Measurements from ENCODE around the gene POLR1C. TPM values are rescaled to one million over a fixed set of nuclear protein-coding genes. Genes with fewer than 3 reads are reported as not detected.
"Not testable (repeated sequence)": the region's sequence is repeated elsewhere in the genome, so short reads cannot be mapped to it uniquely, and the experiment has no call there.

POLR1C gene
- total RNA-seq, 2 experiments from 2014 or later, result 47.5 to 50.1 TPM

DNA sequence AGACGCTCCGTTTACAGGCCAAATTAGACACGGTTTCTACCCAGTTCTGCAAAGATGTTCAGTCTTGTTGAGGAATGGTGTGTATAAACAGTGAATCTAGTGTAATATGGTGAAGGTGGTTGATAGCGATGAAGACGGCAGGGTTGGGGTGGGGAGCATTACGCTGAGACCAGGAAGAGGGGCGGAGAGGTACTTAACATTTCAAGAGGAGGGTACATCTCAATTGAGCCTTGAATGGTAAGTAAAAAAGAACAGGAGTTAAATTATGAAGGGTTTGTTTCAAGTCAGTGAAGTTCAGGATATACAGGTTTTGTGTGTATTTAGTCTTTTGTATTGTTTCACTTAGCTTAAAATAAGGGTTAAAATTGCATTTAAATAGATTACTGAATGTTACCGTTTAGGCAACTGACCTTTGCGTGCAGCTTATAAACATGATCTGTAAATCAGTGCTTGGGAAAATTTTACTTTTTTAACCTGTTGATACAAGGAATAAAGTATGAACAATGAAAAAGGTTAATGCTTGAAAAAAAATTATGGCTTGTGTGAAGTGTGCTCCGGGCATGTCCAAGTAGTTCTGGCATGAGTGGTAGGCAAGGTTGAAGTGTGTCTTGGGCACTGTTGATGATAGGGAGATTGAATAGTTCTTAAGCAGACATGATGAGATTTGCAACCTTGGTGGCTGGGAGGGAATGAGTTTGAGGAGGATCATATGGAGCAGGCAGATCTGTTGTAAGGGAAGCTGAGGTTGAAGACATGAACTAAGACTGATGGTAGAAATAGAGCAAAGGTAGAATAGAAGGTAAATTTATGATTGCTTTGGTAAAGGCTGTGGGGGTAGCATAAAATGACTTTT is 842 bp downstream of the POLR1C start:
- Mint-ChIP-seq H3K27me3 (ENCODE audit: low read depth) (no peaks in the 10 kb centered on the region), H3K4me3 (no peak overlapping the region), H3K36me3 (ENCODE audit: low read depth) (peaks cover 17% of the 10 kb centered on the region), H3K27ac (no peak overlapping the region), H3K4me1 (ENCODE audit: low read depth) (peaks cover 28% of the 10 kb centered on the region), H3K9me3 (no peaks in the 10 kb centered on the region)
- CTCF ChIA-PET, result interaction anchor here (0.6 to 3.3 kb wide), 2 partner anchors 11 to 583 kb away, joined by 5 to 24 read pairs; no protein-coding TSS in a partner anchor
- intact Hi-C loops (cut with micrococcal nuclease), result loop anchor here (1.0 to 5.0 kb wide), 10 partner anchors 59 to 609 kb away; partner anchors contain the start of genes ABCC10, CNPY3, GTPBP2 and KLC4
- no peak for DNase-seq

DNA sequence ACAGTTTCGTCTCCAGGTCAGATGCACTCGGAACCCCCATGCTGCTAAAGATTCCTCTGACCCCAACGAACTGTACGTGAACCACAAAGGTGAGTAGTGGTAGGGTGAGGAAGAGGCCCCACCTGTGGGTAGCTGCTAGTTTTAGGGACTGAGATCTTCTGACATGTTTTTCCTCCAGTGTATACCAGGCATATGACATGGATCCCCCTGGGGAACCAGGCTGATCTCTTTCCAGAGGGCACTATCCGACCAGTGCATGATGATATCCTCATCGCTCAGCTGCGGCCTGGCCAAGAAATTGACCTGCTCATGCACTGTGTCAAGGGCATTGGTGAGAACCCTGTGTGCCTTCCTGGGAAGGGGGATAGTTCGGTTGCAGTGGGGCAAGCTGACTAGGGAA is 3.2 kb downstream of the POLR1C start:
- Mint-ChIP-seq H3K27ac (peak overlapping the region; percentile 70), H3K4me1 (ENCODE audit: low read depth) (peaks cover 15% of the 10 kb centered on the region), H3K4me3 (no peak overlapping the region), H3K36me3 (ENCODE audit: low read depth) (peaks cover 26% of the 10 kb centered on the region), H3K9me3 (no peaks in the 10 kb centered on the region), H3K27me3 (ENCODE audit: low read depth) (no peaks in the 10 kb centered on the region)
- intact Hi-C loops (cut with micrococcal nuclease), result no loop called here
- no peak for DNase-seq
- CTCF ChIA-PET, result no interaction called here

DNA sequence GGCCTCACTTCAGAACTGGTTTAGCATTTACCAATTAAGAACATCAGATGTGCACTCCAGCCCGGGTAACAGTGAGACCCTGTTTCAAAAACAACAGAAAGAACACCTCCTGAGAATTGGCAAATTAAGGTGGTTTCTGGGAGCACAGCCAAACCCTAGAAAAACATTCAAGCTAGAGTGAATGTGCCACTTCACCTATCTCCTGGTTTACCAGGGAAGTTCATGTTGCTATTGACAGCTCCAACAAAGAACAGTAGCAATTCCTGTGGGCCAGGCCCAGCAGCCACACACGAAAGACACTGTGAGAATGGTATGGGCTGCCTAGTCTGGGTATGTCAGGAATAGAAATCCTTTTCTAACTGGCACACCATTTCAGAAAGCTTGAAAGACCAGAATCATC is 4.9 kb downstream of the POLR1C start:
- Mint-ChIP-seq H3K9me3 (no peaks in the 10 kb centered on the region), H3K27ac (peak overlapping the region; percentile 14), H3K4me3 (no peak overlapping the region), H3K4me1 (ENCODE audit: low read depth) (peaks cover 3% of the 10 kb centered on the region), H3K36me3 (ENCODE audit: low read depth) (peaks cover 37% of the 10 kb centered on the region), H3K27me3 (ENCODE audit: low read depth) (no peaks in the 10 kb centered on the region)
- CTCF ChIA-PET, result interaction anchor here (0.7 to 1.9 kb wide), 3 partner anchors 14 to 48 kb away, joined by 3 to 9 read pairs (median 3); no protein-coding TSS in a partner anchor
- intact Hi-C loops (cut with micrococcal nuclease), result no loop called here
- DNase-seq, result no peak

DNA sequence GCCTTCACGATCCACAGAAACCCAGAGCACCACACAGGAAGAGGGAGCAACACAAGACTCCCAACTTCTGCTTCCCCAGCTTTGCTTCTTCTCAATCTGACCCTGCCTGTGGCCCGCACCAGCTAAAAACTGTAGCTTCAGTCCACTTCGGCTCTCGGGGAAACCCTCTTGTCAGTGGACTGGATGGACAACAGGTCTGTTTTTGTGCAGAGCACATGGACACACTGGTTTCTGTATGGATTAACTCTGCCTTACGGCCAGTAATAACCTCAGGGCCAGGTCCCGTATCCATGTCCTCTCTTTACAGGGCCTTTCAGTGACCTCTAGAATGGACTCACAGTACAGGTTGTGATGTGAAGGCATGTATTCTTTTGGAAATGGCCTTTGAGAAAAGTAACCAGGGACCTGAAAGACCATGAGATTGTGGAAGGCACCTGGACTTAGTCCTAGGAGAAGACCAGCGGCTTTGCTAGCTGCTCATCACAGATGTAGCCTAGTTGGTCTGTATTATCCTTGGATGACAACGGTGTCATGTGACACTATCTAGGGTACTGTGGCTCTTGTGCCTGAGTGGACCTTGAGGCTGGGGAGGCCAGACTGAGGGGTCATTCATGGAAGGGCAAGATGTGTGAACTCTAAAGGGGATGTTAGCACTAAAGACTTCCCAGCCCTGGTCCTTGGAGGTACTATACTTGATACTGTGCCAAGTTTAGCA is 5.8 kb downstream of the POLR1C start:
- CTCF ChIA-PET, result interaction anchor here (1.1 to 1.9 kb wide), 2 partner anchors 15 to 29 kb away, joined by 3 to 9 read pairs; no protein-coding TSS in a partner anchor
- H3K4me1 Mint-ChIP-seq (ENCODE audit: low read depth), result peaks cover 3% of the 10 kb centered on the region
- no peak for DNase-seq
- H3K4me3 Mint-ChIP-seq, result no peak overlapping the region
- H3K9me3 Mint-ChIP-seq, result no peaks in the 10 kb centered on the region
- peak overlapping the region; percentile 28 for H3K27ac Mint-ChIP-seq
- H3K36me3 Mint-ChIP-seq (ENCODE audit: low read depth), result peaks cover 44% of the 10 kb centered on the region
- intact Hi-C loops (cut with micrococcal nuclease), result no loop called here
- H3K27me3 Mint-ChIP-seq (ENCODE audit: low read depth), result no peaks in the 10 kb centered on the region

DNA sequence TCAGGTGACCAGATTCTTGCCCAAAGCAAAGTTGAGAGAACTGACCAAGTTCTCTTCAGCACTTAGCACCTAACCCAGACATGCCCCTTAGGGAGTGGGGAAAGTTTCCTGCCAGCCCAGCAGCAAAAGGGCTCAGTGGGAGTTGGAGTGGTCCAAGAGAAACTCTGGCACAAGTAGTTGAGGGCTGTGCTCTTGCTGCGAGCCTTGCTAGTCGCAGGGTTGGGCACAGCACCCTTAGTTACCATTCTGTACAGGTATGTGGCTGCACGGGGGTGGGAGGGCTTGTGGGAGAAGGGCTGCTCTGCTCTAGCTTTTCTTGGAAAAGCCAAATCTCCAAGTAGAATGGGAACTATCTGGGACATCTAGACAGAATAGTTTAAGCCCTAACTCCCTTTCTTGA is 6.4 kb downstream of the POLR1C start:
- no peak for DNase-seq
- H3K27ac Mint-ChIP-seq, result no peak overlapping the region
- H3K4me1 Mint-ChIP-seq (ENCODE audit: low read depth), result peaks cover 3% of the 10 kb centered on the region
- H3K27me3 Mint-ChIP-seq (ENCODE audit: low read depth), result no peaks in the 10 kb centered on the region
- H3K4me3 Mint-ChIP-seq, result no peak overlapping the region
- peaks cover 46% of the 10 kb centered on the region for H3K36me3 Mint-ChIP-seq (ENCODE audit: low read depth)
- CTCF ChIA-PET, result no interaction called here
- intact Hi-C loops (cut with micrococcal nuclease), result no loop called here
- no peaks in the 10 kb centered on the region for H3K9me3 Mint-ChIP-seq

DNA sequence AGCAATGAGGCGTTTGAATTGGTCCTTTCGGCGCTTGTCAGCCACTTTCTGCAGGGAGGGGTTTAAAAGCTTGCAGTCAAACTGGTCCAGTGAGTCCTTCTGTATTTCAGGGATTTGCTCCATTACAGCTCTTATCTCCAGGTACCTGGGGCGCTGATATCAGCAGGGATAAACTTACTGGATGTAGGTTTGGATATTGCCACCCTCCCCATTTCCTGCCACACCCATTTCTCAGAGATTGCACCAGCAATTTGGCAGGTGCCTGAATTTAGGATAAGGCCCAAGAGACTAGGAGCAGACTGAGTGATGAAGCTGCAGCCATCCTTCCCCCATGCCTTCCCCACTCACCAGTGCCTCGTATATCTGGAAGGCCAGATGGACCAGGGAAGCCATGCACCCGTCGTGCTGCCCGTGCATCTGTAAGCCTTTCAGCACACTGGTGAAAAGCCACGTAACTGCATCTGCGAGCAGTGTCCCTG is 7.6 kb downstream of the POLR1C start:
- CTCF ChIA-PET, result interaction anchor here (0.6 to 0.9 kb wide), 2 partner anchors 36 to 295 kb away, joined by 3 to 4 read pairs; partner anchors contain the start of gene DNPH1
- H3K27me3 Mint-ChIP-seq (ENCODE audit: low read depth), result no peaks in the 10 kb centered on the region
- peaks cover 50% of the 10 kb centered on the region for H3K36me3 Mint-ChIP-seq (ENCODE audit: low read depth)
- H3K4me1 Mint-ChIP-seq (ENCODE audit: low read depth), result peaks cover 3% of the 10 kb centered on the region
- no peaks in the 10 kb centered on the region for H3K9me3 Mint-ChIP-seq
- no peak overlapping the region for H3K4me3 Mint-ChIP-seq
- H3K27ac Mint-ChIP-seq, result peak overlapping the region; percentile 65
- no peak for DNase-seq
- intact Hi-C loops (cut with micrococcal nuclease), result no loop called here

DNA sequence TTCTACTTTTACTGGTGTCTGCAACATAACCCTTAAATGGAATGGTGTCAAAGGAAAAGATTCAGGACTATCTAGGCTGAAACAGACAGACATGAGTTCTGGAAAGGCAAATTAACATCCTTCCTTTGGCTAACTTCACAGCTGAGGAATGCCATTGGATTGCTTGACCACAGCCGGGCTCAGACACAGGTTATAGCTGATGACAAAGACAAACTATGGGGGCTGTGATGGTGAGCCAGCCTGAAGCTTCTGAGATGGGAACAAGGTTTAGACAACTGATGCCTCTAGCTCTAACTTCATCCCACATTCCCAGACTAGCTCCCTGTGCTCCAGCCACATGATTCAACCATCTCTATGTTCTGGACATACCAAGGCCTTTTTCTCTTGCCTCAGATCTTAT is 15.3 kb downstream of the POLR1C start:
- intact Hi-C loops (cut with micrococcal nuclease), result no loop called here
- Mint-ChIP-seq H3K4me1 (ENCODE audit: low read depth) (no peaks in the 10 kb centered on the region), H3K9me3 (no peaks in the 10 kb centered on the region), H3K27ac (no peak overlapping the region), H3K27me3 (ENCODE audit: low read depth) (no peaks in the 10 kb centered on the region), H3K4me3 (no peak overlapping the region), H3K36me3 (ENCODE audit: low read depth) (peaks cover 38% of the 10 kb centered on the region)
- CTCF ChIA-PET, result interaction anchor here (0.6 to 0.8 kb wide), 2 partner anchors 28 to 527 kb away, joined by 3 read pairs; no protein-coding TSS in a partner anchor
- no peak for DNase-seq

DNA sequence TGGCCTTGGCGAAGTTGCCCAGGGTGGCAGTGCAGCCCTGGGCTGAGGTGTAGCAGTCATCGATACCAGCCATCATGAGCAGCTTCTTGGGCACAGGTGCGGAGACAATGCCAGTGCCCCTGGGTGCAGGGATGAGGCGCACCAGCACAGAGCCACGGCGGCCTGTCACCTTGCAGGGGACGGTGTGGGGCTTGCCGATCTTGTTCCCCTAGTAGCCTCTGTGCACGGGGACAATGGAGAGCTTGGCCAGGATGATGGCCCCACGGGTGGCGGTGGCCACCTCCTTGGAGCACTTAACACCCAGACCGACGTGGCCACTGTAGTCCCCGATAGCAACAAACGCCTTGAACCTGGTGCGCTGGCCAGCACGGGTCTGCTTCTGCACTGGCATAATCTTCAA is 22.1 kb downstream of the POLR1C start:
- CTCF ChIA-PET, result interaction anchor here (0.6 kb wide), 1 partner anchor 100 kb away, joined by 3 read pairs; no protein-coding TSS in a partner anchor
- DNase-seq; intact Hi-C loops (cut with micrococcal nuclease); H3K27me3 Mint-ChIP-seq (ENCODE audit: low read depth); H3K9me3 Mint-ChIP-seq; H3K4me1 Mint-ChIP-seq (ENCODE audit: low read depth); H3K27ac Mint-ChIP-seq; H3K4me3 Mint-ChIP-seq: not testable (repeated sequence)
- H3K36me3 Mint-ChIP-seq (ENCODE audit: low read depth), result peaks cover 37% of the 10 kb centered on the region

DNA sequence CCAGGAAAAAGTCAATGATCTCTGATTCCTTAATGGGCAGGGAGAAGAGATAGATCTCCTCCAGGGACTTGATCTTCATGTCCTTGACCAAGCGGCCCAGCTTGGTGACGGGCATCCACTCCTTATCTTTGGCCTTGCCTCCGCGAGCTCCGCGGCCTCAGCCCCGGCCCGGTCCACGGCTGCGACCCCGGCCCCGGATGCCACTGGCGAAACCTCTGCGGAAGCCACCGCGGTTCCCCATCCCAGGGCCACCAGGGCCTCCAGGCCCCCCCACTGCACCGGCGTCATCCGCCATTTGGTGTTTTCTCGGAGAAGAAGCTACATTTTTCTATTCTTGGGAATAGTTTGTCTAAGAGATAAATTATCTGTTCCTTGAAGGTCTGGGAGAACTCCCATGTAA is 22.5 kb downstream of the POLR1C start:
- CTCF ChIA-PET, result interaction anchor here (0.6 kb wide), 1 partner anchor 100 kb away, joined by 3 read pairs; no protein-coding TSS in a partner anchor
- peaks cover 38% of the 10 kb centered on the region for H3K36me3 Mint-ChIP-seq (ENCODE audit: low read depth)
- H3K27me3 Mint-ChIP-seq (ENCODE audit: low read depth); DNase-seq; H3K9me3 Mint-ChIP-seq; H3K4me3 Mint-ChIP-seq; H3K27ac Mint-ChIP-seq; H3K4me1 Mint-ChIP-seq (ENCODE audit: low read depth); intact Hi-C loops (cut with micrococcal nuclease): not testable (repeated sequence)

DNA sequence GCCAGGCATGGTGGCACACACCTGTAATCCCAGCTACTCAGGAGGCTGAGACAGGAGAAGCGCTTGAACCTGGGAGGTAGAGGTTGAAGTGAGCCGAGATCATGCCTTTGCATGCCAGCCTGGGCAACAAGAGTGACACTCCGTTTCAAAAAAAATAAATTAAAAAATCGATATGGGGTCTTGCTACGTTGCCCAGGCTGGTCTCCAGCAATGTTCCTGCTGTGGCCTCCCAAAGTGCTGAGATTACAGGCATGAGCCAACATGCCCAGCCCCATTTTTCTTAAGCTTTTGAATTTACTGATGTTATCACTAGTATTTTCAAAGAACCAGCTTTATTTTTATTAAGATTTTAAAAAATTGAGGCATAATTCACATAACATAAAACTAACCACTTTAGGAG is 23.6 kb downstream of the POLR1C start:
- peaks cover 44% of the 10 kb centered on the region for H3K36me3 Mint-ChIP-seq (ENCODE audit: low read depth)
- CTCF ChIA-PET, result no interaction called here
- no peaks in the 10 kb centered on the region for H3K27me3 Mint-ChIP-seq (ENCODE audit: low read depth)
- H3K4me3 Mint-ChIP-seq, result no peak overlapping the region
- no peaks in the 10 kb centered on the region for H3K9me3 Mint-ChIP-seq
- H3K4me1 Mint-ChIP-seq (ENCODE audit: low read depth), result no peaks in the 10 kb centered on the region
- no peak overlapping the region for H3K27ac Mint-ChIP-seq
- intact Hi-C loops (cut with micrococcal nuclease), result no loop called here
- no peak for DNase-seq

DNA sequence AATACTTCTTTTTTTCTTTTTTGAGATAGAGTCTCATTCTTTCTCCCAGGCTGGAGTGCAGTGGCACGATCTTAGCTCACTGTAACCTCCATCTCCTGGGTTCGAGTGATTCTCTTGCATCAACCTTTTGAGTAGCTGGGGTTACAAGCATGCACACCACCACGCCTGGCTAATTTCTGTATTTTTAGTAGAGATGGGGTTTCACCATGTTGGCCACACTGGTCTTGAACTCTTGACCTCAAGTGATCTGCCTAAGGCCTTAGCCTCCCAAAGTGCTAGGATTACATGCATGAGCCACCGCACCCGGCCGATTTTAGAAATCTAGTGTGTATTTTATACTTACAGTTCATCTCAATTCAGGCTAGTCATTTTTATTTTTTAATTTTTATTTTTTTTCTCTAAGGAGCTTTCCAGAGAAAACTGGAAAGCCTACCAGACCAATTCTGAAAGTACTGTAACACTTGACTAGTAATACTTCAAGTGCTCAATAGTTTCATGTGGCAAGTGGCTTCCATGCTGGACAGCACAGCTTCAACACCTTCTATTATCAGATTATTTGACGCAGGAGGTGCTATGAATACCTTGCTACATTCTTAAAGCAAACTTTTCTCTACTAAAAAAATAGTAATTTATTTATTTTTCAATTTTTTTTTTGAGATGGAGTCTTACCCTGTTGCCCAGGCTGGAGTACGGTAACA is 25.0 kb downstream of the POLR1C start:
- H3K36me3 Mint-ChIP-seq (ENCODE audit: low read depth), result peaks cover 51% of the 10 kb centered on the region
- no peak overlapping the region for H3K27ac Mint-ChIP-seq
- DNase-seq, result no peak
- no peaks in the 10 kb centered on the region for H3K4me1 Mint-ChIP-seq (ENCODE audit: low read depth)
- intact Hi-C loops (cut with micrococcal nuclease), result no loop called here
- CTCF ChIA-PET, result interaction anchor here (1.0 kb wide), 1 partner anchor 14 kb away, joined by 4 read pairs; no protein-coding TSS in a partner anchor
- H3K9me3 Mint-ChIP-seq, result no peaks in the 10 kb centered on the region
- no peak overlapping the region for H3K4me3 Mint-ChIP-seq
- no peaks in the 10 kb centered on the region for H3K27me3 Mint-ChIP-seq (ENCODE audit: low read depth)

DNA sequence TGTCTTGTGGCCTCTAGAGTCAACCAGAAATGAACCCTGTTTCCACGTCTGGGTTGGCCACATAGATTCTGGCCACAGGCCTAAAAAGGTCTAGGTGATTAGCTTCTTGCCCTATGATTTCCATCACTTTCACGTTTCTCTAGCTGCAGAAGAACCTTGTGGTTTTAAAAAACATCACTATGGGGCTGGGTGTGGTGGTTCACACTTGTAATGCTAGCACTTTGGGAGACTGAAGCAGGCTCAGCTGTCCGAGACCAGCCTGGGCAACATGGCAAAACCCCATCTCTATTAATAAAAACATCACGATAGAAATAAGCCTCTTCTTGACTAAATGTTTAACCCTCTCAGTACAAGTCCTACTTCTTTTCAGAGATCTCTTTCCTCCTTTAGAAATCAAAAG is 27.6 kb downstream of the POLR1C start:
- Mint-ChIP-seq H3K36me3 (ENCODE audit: low read depth) (peaks cover 52% of the 10 kb centered on the region), H3K4me3 (no peak overlapping the region), H3K27me3 (ENCODE audit: low read depth) (no peaks in the 10 kb centered on the region), H3K4me1 (ENCODE audit: low read depth) (no peaks in the 10 kb centered on the region), H3K27ac (no peak overlapping the region), H3K9me3 (no peaks in the 10 kb centered on the region)
- intact Hi-C loops (cut with micrococcal nuclease), result no loop called here
- CTCF ChIA-PET, result interaction anchor here (0.5 kb wide), 1 partner anchor 590 kb away, joined by 3 read pairs; no protein-coding TSS in a partner anchor
- no peak for DNase-seq

Data from activated naive CD4-positive, alpha-beta T cell treated with anti-CD3 and anti-CD28 coated beads for 36 hours (primary cell).